NCI-H446 (cell line): Measurements from ENCODE around the gene AMDHD2.

Source experiments
- DNase-seq, 2 experiments: peaks; one replicate each; lab custom pipeline; 2025; lab: John Stamatoyannopoulos, UW

The AMDHD2 gene

GRCh38 chr16:2499454-2499853 is 20.7 kb upstream of the AMDHD2 start:
- DNase-seq = no peak

- no peak for DNase-seq
Observed at GRCh38 chr16:2499890-2500429, 20.2 kb upstream of the AMDHD2 start.

GRCh38 chr16:2500430-2500917 is 19.7 kb upstream of the AMDHD2 start:
- DNase-seq = no peak

- DNase-seq = peak; percentile 51 to 84
Observed at GRCh38 chr16:2500918-2501750, 19.0 kb upstream of the AMDHD2 start.

GRCh38 chr16:2501946-2502895 is 17.9 kb upstream of the AMDHD2 start:
- no peak for DNase-seq

- DNase-seq = no peak
Observed at GRCh38 chr16:2505695-2506094, 14.5 kb upstream of the AMDHD2 start.

- DNase-seq = no peak
Observed at GRCh38 chr16:2507052-2507659, 13.0 kb upstream of the AMDHD2 start.

GRCh38 chr16:2507665-2508064 is 12.5 kb upstream of the AMDHD2 start:
- DNase-seq = no peak

- DNase-seq = no peak
Observed at GRCh38 chr16:2508722-2509400, 11.3 kb upstream of the AMDHD2 start.

GRCh38 chr16:2511128-2511800 is 8.9 kb upstream of the AMDHD2 start:
- no peak for DNase-seq

GRCh38 chr16:2511996-2512734 is 8.0 kb upstream of the AMDHD2 start:
- no peak for DNase-seq

GRCh38 chr16:2512735-2513404 is 7.3 kb upstream of the AMDHD2 start:
- no peak for DNase-seq

- DNase-seq = peak; percentile 73 to 93
Observed at GRCh38 chr16:2513405-2514332, 6.5 kb upstream of the AMDHD2 start, which contains the start of gene ATP6V0C. Gene ATP6V0C (plus strand): TSS chr16:2513952. CDS start chr16:2514104, 152 bp downstream.

GRCh38 chr16:2514333-2515179 is 5.6 kb upstream of the AMDHD2 start:
- no peak for DNase-seq

- no peak for DNase-seq
Observed at GRCh38 chr16:2515180-2515851, 4.9 kb upstream of the AMDHD2 start.

GRCh38 chr16:2516391-2517240 is 3.6 kb upstream of the AMDHD2 start:
- no peak for DNase-seq
